Thyroid gland (tissue), 4 donors: ENCODE results near the gene FNIP1. TPM values are rescaled to one million over a fixed set of nuclear protein-coding genes. Genes with fewer than 3 reads are reported as not detected.

Experiments used
- DNase-seq, 2 donors: peaks; one replicate each; pipeline ENCODE4 v3.0.0-alpha.2; 2019
- H3K27ac ChIP-seq, 3 donors: fragments of 200-600 bp; sonication (generic); 1 replicate in 2 of 3; 2 replicates in 1 of 3; pipeline ENCODE4 v1.5.1; 2016 to 2019; ENCODE audit warnings: mild to moderate bottlenecking in 1 of 3, moderate library complexity in 1 of 3
- H3K27me3 ChIP-seq: fragments of 200-600 bp; sonication (generic); one replicate; pipeline ENCODE4 v1.5.1; 2019
- H3K36me3 ChIP-seq, 2 donors: fragments of 200-600 bp; sonication (generic); one replicate each; pipeline ENCODE4 v1.5.1; 2016 to 2019
- H3K4me1 ChIP-seq, 2 donors: fragments of 200-600 bp; sonication (generic); one replicate each; pipeline ENCODE4 v1.5.1; 2017 to 2019
- H3K4me3 ChIP-seq, 3 donors: fragments of 200-600 bp; sonication (generic); replicated peaks in 1 of 3; 1 replicate in 2 of 3; 2 replicates in 1 of 3; pipeline ENCODE4 v1.5.1; 2016; ENCODE audit warnings: mild to moderate bottlenecking in 1 of 3
- H3K9me3 ChIP-seq: fragments of 200-600 bp; sonication (generic); one replicate; pipeline ENCODE4 v1.5.1; 2017
- POLR2A ChIP-seq, 2 donors: fragments of 450-650 bp; IDR thresholded peaks; one replicate each; pipeline ENCODE4 v1.6.1; 2017; ENCODE audit warnings: antibody characterized with exemption in 2 of 2, mild to moderate bottlenecking in 2 of 2, moderate library complexity in 1 of 2
- WGBS, 2 donors: methylation state at CpG; one replicate each; pipeline ENCODE4 v1.1.5; 2017; 5-methylcytosine and 5-hydroxymethylcytosine counted together
- intact Hi-C: fragments of 100-400 bp; cut with DNase I; formaldehyde crosslinking; loops from one replicate; pipeline ENCODE4 v1.15.1; 2023
- total RNA-seq, 4 donors: library from RNA; depleted of rRNA; stranded (reverse); fragments of >200 nt; gene quantifications; one replicate each; pipeline ENCODE4 v1.2.3, GENCODE V29; 2016
- TF ChIP-seq, protein P1 (sequence below), 6 experiments: fragments of 200-600 bp in 3 of 6; fragments of 450-650 bp in 3 of 6; sonication (generic) in 3 of 6; IDR thresholded peaks; one replicate each; pipeline ENCODE4 v1.5.1; 2016 to 2019; ENCODE audit warnings: antibody characterized with exemption in 6 of 6, mild to moderate bottlenecking in 2 of 6, inconsistent platforms in 1 of 6, moderate library complexity in 1 of 6

FNIP1 gene
- total RNA-seq, 4 donors from 2014 or later: 55.3 to 91.7 (median 65.3) TPM

DNA sequence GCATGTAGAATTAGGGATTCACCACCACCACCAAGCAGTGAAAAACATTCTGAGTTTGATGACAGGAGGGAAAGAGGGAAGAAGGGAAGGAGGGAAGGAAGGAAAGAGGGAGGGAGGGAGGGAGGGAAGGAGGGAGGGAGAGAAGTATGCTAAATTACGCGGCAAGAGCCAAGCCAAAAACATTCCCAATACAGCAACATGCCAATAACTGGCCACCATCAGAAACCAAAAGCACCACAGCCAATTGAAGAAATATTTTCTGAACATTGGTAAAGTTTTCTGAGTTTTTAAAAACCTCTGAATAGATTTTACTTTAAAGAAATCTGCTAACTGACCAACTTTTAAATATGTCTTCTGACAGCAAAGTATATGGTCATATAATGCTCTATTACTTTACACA, 36.0 kb downstream of the FNIP1 start:
- TF ChIP-seq POLR2A (IDR thresholded peaks at IDR 0.05): no peak
- TF ChIP-seq, protein P1, sequence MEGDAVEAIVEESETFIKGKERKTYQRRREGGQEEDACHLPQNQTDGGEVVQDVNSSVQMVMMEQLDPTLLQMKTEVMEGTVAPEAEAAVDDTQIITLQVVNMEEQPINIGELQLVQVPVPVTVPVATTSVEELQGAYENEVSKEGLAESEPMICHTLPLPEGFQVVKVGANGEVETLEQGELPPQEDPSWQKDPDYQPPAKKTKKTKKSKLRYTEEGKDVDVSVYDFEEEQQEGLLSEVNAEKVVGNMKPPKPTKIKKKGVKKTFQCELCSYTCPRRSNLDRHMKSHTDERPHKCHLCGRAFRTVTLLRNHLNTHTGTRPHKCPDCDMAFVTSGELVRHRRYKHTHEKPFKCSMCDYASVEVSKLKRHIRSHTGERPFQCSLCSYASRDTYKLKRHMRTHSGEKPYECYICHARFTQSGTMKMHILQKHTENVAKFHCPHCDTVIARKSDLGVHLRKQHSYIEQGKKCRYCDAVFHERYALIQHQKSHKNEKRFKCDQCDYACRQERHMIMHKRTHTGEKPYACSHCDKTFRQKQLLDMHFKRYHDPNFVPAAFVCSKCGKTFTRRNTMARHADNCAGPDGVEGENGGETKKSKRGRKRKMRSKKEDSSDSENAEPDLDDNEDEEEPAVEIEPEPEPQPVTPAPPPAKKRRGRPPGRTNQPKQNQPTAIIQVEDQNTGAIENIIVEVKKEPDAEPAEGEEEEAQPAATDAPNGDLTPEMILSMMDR (IDR thresholded peaks at IDR 0.05): no peak
- no peak for DNase-seq
- peaks cover 11 to 17% of the 10 kb centered on the region in 2 donors for H3K4me1 ChIP-seq
- WGBS, 2 donors: 88% methylated on average over 2 of the region's 2 CpGs
- H3K36me3 ChIP-seq: no peaks in the 10 kb centered on the region
- H3K27ac ChIP-seq: no peak overlapping the region
- H3K9me3 ChIP-seq: no peaks in the 10 kb centered on the region
- H3K4me3 ChIP-seq: no peak overlapping the region
- H3K27me3 ChIP-seq: no peaks in the 10 kb centered on the region
- intact Hi-C loops: no loop called here

DNA sequence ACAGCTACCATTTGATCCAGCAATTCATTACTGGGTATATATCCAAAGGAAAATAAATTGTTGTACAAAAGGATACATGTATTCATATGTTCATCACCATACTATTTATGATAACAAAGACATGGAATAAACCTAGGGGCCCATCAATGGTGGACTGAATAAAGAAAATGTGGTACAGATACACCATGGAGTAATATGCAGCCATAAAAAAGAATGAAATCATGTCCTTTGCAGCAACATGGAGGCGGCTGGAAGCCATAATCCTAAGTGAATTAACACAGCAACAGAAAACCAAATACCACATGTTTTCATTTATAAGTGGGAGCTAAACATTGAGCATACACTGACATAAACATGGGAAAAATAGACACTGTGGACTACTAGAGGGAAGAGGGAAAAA, 37.1 kb downstream of the FNIP1 start:
- no peaks in the 10 kb centered on the region for H3K36me3 ChIP-seq
- H3K4me3 ChIP-seq: no peak overlapping the region
- WGBS, 2 donors: 92 to 98% methylated on average over 1 of the region's 1 CpG
- H3K4me1 ChIP-seq: peaks cover 12 to 17% of the 10 kb centered on the region in 2 donors
- H3K9me3 ChIP-seq: no peaks in the 10 kb centered on the region
- H3K27ac ChIP-seq: no peak overlapping the region
- H3K27me3 ChIP-seq: no peaks in the 10 kb centered on the region
- DNase-seq: no peak
- intact Hi-C loops: no loop called here
- TF ChIP-seq, protein P1 (IDR thresholded peaks at IDR 0.05): no peak
- no peak for TF ChIP-seq POLR2A (IDR thresholded peaks at IDR 0.05)

DNA sequence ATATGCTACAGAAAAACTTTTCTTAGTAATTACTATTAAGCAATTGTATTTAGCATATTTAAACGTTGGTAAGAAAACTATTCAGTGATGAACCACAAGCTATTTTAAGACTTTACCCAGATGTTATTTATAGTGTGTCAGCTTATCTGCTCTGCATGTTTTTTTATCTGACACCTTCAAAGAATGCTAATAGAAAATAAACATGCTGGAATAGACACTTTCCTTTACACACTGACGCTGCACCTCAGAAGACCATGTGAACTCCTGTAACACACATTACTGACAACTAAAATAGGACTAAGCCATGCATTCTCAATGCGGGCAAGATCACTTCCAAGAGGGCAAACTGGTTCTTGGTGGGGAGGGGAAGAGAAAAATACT, 38.3 kb downstream of the FNIP1 start:
- intact Hi-C loops: no loop called here
- WGBS, 2 donors: 51 to 53% methylated on average over 3 of the region's 3 CpGs
- TF ChIP-seq, protein P1 (IDR thresholded peaks at IDR 0.05): no peak
- no peak for TF ChIP-seq POLR2A (IDR thresholded peaks at IDR 0.05)

DNA sequence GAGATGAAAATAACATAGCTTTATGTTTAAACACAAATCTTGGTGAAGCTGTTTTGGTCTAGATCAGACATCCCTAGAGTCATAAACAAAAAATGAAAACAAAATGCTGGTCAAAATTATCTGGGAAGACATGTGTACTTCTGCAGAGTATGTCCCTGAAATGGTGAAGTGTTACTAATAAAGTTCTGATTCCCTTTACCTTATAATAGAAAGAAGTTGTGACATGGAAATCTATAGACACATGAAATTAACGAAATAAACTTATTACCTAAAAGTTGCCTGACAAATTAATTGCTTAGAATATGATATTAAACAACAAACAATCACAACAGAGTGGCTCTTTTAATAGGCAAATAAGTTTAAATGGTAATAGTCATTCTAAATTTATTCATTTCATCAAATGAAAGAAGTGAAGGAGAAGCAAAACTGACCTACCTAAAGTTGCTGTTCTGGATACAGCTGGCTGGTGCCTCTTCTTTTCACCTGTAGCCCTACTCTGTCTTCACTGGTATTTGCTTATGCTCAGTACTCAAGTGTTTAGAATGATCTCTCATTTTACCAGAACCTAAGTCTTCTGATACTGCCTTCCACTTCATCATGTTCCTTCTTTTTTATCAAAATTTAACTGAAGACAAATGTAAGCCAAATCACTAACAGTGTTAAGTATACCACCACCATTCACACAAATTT, 38.8 kb downstream of the FNIP1 start:
- TF ChIP-seq, protein P1 (IDR thresholded peaks at IDR 0.05): no peak
- no peak for TF ChIP-seq POLR2A (IDR thresholded peaks at IDR 0.05)
- H3K36me3 ChIP-seq: no peaks in the 10 kb centered on the region
- H3K27me3 ChIP-seq: no peaks in the 10 kb centered on the region
- no peak overlapping the region for H3K4me3 ChIP-seq
- no peak overlapping the region for H3K27ac ChIP-seq
- 93 to 95% methylated on average over 1 of the region's 1 CpG for WGBS, 2 donors
- peaks cover 17% of the 10 kb centered on the region in 2 donors for H3K4me1 ChIP-seq
- no peak for DNase-seq
- intact Hi-C loops: no loop called here
- H3K9me3 ChIP-seq: no peaks in the 10 kb centered on the region

More for the DNA sequence above, 38.3 kb downstream of the FNIP1 start:
- Histone ChIP-seq H3K4me1 (peaks cover 17% of the 10 kb centered on the region in 2 donors), H3K27ac (no peak overlapping the region), H3K9me3 (no peaks in the 10 kb centered on the region), H3K4me3 (no peak overlapping the region), H3K36me3 (no peaks in the 10 kb centered on the region), H3K27me3 (no peaks in the 10 kb centered on the region)
- DNase-seq: no peak

DNA sequence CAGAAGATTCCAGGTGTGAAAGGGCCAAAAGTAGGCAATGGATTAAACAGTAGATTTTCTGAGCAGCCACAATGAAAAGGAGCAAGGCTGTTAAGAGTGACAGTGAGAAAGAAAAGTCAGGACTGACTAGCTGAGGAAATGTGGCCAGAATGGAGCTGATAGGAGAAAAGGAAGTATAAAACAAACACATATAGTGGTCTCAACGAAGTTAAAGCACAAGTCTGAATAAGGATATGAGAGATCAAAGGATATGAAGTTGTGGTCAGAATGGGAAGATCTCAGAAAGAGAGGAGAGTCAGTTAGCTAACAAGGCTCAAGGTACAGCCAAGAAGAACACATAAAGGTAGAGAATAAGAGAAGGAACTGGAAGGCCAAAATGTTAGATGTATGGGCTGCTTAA, 39.9 kb downstream of the FNIP1 start:
- TF ChIP-seq, protein P1 (IDR thresholded peaks at IDR 0.05): no peak
- TF ChIP-seq POLR2A (IDR thresholded peaks at IDR 0.05): no peak
- H3K27ac ChIP-seq: no peak overlapping the region
- H3K9me3 ChIP-seq: no peaks in the 10 kb centered on the region
- H3K4me3 ChIP-seq: no peak overlapping the region
- H3K27me3 ChIP-seq: no peaks in the 10 kb centered on the region
- 41 to 46% methylated on average over 1 of the region's 1 CpG for WGBS, 2 donors
- peaks cover 17% of the 10 kb centered on the region in 2 donors for H3K4me1 ChIP-seq
- DNase-seq: no peak
- intact Hi-C loops: no loop called here
- H3K36me3 ChIP-seq: no peaks in the 10 kb centered on the region
